HG03095 (cell line): ENCODE results near the gene UBASH3B.
A peak's percentile ranks its signal among the peaks of the same experiment; 100 is the strongest.

Experiments
- ATAC-seq: cut with Tn5 transposase; IDR thresholded peaks from one replicate; pipeline ENCODE4 v1.9.1; 2021; ENCODE audit warnings: moderate library complexity; ENCODE audit not compliant: unreplicated experiment

The UBASH3B gene

DNA sequence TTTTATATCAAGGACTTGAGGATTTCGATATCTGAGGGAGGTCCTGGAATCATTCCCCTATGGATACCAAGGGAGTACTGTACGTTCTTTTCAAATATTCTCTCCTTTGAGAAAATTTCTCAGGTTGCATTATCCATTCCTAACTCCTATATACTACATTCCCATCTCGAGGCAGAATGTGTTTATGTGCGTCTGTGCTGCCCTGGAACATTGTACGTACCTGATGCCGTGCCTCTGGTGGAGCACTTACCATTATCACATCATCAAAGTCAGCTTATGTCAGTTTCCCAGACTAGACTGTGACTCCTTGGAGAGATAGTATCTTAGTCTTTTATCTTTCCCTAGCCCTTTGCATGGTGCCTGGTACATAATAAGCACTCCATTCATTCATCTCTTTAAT, 21.7 kb downstream of the UBASH3B start:
- ATAC-seq = no peak

DNA sequence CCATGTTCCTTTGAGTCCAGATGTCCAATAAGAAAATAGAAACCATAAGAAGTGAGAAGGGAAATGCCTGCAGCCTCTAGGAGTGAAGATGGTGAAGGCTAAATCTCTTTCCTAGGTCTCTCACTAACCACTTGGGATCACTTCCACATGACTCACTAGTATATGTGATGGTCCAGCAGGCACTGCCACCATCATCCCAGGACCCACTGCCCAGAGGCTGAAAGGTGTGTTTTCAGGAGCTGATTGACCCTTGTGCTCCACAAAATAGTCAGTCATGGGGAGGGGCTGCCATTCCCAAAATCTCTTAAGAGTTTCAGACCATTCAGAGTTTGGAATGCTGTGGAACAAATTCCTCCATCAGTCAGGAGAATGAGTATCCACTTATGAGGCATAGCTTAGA, 22.9 kb downstream of the UBASH3B start:
- ATAC-seq = no peak

DNA sequence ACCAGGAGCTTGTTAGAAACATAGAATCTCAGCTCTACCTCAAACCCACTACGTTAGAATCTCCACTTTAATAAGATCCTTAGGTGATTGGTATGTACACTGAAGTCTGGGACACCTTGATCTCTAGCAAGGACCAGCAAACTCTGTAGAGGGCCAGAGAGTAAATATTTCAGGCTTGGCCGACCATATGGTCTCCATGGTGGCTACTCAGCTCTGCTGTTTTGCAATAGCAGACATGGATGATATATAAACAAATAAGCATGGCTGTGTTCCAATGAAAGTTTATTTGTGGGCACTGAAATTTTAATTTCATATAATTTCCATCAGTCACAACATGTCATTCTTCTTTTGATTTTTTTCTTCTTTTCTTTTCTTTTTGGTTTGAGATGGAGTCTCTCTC, 23.9 kb downstream of the UBASH3B start:
- no peak for ATAC-seq

DNA sequence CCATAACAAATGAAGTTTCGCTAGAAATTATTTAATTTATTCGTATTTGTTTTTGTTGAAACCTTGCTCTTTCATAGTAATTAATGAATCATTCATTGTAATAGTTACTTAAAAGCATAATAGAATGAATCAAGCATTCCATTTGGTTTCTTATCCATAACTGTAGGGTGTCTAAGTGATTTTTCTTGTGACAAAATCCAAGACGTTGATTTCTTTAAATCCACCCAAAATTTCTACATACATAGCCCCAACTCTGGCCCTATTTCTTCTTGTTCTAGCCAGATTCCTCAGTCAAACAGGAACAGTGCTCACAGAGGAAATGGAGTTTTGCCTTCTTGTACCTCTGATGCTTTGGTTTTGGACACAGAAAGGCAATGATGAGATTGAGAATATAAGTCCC, 25.5 kb downstream of the UBASH3B start:
- no peak for ATAC-seq

DNA sequence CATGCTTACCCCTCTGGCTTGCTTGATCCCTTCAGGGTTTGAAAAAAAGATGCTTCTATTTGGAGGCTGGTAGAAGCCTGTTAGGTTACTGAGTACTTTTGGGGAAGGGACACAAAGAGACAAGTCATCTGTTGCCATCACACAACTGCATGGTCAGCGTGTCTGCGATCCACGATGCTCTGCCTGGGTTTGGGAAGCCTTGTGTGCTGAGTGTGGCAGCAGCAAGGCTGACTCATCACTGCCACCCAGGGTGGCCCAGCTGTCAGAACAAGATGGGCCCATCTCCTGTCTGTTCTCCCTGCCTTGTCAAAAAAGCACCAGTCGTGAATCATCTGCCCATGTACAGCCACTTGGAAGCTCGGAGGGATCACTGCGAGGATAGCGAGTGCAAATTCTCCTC, 26.2 kb downstream of the UBASH3B start:
- no peak for ATAC-seq

DNA sequence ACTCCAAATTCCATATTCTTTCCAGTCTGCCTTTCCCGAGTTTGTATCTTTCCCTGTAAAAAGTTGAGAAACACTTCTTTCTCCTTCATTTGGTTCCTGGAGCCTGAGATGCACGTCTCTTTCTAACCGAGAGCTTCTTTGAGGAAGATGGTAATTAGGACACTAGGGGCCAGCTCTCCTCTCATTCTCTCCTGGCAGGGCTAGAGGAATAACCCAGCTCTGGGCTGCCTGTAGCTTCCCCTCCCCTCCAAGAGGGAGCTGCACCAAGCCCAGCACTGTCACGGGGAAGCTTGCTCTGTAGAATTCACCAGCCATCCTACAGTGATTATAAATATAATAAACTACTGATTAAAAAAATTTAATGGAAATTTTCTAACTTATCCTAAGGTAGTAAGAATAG, 26.9 kb downstream of the UBASH3B start:
- no peak for ATAC-seq

DNA sequence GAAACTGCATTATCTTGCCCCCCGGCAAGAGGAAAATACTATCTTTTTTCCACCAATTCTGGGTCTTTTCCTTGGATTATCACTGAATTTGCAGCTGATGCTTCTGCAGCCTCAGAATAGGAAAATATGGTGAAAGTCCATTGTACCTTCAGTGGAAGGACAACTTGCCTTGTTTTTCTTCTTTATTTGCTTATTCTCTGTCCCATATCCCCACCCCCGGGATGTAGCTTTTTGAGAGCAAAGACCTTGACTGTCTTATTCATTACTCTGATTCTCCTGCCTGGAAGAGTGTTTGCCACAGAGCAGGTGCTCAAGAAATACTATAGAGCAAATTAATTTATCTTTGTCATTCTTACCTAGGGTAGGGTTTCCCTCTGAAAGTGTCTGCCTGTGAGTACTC, 29.5 kb downstream of the UBASH3B start:
- no peak for ATAC-seq

DNA sequence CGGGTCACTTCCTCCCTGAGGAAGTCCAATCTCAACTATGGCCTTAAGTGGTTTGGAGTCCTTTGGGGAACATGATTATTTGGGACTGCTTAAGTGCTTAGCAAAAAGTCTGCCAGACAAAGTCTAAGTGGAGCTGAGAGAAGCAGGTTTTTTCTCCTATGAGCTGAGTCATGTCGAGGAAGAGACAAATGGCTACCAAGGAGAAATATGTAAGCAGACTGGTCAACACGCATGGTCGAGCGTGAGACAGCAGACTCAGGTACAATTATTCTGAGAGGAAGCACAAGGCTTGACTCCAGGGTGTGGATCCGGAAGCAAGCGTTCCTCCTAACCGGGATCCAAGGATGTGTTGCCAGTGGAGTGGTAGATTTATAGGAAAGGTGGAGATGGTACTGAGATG, 30.6 kb downstream of the UBASH3B start:
- no peak for ATAC-seq

DNA sequence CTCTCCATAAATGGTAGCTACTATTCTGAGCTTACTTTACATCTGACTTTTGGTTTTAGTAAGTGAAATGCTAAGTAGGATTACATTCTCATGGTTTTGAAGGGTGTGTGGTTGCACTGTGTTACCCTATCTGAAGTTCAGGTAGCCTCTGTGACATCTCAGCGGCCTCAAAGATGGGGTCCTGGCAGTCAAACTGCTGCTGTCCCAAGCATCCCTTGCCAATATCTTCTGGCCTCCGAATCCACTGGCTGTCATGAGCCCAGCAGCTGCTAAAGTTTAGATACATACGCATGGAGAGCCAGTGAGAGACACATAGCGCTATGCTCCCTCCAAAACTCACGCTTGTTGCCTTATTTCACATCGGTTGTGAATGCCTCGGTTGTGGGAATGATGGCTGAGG, 34.9 kb downstream of the UBASH3B start:
- no peak for ATAC-seq

DNA sequence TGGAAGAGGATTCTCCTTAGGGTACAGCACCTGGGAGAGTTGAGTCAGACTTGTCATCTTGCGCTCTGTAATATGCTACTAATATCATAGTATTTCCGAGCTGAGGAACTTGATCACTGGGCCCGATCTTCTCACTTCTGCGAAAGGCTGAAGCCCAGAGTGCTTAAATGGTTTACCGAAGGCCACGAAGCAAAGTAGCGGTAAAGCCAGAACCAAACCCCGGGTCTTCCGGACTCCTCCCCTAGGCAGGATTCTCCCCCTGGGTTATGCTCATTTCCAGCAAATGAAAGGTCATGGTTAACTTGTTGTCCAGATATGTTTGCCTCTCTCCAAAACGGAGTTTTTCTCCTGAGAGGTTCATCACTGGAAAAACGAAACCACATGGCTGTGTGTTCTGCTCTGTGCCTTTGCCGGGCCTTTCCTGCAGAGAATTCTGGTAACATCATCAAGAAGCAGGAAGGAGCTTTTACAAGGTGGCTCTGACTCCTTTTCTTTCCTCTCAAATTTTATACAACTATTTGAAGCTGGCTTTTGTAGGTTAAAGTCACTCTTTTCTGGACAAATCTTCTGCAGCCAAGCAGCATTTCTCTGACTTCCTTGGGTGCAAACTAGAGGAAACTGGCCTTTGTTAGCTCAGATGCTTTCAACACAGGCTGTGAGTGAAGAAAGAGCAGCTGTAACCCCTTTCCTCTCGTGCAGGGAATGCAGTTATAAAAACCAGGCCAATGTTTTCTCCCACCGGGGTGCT, 35.5 kb downstream of the UBASH3B start:
- ATAC-seq = no peak

DNA sequence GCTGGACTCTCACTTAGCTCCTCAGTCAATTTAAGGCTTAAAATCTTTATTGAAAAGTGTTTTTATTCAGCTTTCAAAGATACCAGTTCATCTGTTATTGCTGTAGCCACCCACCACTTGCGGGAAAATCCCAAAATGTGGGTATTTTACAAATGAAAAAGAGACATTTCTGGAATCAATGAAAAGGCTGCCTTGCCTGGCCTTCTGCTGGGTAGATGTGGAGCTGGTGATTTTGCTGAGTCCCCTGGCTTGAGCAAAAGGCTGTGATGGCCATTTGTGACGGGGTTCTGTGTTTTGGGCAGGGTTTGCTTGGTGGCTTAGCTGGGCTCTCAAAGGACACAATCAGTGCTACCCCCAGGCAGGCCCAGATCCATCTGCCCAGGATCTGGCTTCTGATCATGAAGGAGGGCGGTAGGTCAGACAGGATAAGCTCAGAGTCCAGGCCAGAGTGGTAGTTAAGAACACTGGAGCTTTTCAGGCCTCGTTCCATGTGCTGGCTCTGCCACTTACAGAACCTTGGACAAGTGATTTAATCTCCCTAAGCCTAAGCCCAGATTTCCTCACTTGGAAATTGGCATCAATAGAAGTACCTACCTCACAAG, 36.1 kb downstream of the UBASH3B start:
- no peak for ATAC-seq

DNA sequence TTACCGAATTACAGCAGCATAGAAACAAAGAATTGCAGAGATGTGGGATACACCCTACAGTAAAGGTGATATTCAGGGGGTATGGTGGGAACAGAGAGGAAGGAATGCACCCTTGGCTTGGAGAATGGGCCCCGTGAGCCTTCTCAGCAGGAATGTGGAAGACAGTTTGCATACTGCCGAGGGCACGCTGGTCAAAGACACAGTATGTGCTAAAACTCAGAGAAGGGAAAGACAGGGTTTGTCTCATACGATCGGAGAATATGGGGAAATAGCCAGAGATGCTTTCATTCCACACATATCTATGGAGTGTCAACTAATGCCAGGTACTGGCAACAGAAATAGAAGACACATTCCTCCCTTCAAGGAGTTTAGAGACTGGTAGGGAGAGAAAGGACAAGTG, 36.9 kb downstream of the UBASH3B start:
- no peak for ATAC-seq

DNA sequence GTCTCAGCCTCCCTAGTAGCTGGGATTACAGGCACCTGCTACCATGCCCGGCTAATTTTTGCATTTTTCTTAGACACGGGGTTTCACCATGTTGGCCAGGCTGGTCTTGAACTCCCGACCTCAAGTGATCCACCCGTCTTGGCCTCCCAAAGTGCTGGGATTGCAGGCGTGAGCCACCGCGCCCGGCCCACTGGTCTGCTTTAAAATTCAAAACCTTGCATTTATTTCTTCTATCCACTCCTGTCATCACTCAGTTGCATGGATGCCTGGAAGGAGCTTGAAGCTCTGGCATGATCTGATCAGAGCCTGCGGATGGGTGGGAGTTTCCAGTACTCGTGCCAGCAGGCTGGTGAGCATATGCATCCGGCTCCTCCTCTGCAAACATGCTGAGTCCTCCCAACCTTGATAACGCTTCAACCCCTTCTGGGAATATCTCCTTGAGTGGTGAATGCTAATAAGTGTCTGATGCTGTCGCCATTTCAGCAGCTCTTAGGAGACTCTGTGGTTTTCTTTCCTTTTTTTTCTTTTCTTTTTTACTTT, 39.6 kb downstream of the UBASH3B start:
- ATAC-seq = no peak

DNA sequence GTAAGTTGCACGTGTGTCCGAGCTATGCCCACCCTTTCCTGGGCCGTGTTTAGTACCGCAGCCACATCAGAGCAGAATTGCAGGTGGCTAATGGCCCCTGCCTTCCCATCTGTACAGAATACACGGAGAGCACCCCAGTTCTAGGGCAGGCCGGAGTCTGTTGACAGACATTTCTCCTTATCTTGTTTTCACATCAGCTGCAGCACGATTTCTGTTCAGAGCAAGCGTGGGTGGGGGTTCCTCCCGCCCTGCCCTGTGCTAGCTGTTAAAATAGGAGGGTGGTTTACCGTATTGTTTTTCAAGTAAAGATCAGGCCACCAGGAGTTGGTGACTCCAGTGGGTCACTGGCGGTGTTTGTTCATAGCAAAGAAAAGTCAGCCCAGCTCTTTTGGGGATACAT, 41.1 kb downstream of the UBASH3B start:
- ATAC-seq = peak; percentile 63

DNA sequence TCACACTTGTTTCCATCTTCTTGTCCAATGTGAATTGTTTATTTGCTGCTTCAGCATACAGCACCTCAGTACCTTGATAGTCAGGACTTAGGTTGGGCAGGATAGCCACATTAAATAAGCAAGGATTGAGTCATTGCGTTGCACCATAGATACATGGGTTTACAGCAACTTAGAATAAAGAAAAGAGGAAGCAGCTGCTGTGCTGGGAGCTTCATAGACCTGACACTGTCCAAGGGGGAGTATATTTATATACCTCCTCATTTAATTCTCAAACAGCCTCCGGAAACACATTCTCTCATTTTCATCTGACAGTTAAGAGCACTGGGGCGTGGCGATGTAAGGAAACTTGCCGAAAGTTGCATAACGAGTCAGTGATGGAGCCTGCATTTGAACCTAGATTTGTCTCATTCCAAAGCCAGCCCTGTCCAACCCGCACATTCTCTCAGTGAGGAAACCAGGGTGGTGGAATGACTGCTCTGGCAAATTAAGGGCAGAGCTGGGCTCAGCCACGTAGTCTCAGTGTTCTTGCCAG, 42.2 kb downstream of the UBASH3B start:
- peak; percentile 85 for ATAC-seq

DNA sequence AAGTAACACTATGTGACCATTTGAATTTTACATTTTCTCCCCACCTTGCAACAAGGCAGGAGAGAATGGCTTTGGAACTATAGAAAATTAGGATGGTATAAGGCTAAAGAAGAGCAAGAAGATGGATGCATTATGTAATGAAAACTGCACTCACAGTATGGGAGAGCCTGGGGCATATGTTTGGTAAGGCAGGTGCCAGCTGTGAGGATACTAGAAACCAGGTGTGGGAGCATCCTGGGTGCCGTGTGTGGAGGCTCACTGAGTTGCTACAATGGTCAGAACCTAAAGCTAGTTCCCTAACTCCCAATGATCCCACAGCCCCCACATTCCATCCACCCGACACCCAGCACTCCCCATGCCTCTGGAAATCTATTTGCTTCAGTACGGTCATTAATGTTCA, 42.9 kb downstream of the UBASH3B start:
- ATAC-seq = no peak

DNA sequence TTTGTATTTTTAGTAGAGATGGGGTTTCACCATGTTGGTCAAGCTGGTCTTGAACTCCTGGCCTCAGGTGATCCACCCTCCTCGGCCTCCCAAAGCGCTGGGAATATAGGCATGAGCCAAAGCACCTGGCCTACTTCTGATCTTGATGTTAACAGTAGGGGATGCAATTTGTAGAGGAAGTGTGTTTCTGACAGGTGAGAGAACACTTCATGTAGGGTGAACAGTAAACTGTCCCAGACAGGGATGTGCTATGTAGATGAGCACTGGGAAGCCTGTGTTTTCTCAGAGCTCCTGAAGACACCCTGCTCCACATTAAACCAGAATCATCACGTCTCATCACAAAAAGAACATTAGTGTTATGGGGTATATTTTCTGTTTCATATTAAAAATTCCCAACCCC, 45.1 kb downstream of the UBASH3B start:
- no peak for ATAC-seq

DNA sequence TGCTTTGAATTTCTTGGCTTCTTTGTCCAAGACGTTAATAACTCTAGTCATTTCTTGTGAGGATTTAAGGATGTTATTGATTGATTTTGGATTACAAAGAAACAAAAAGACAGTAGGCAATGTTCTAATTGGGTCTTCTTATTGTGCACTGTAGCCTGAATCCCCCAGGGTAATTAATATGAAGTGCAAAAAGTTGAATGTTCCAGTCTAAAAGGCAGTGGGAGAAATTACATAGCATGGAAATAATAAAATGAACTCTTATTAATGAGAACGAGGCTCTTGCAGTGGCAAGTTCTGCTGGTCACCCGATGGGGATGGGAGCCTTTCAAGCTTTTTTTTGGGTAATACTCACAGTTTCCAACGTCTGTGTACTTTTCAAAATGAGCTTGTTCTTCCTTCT, 45.6 kb downstream of the UBASH3B start:
- no peak for ATAC-seq

DNA sequence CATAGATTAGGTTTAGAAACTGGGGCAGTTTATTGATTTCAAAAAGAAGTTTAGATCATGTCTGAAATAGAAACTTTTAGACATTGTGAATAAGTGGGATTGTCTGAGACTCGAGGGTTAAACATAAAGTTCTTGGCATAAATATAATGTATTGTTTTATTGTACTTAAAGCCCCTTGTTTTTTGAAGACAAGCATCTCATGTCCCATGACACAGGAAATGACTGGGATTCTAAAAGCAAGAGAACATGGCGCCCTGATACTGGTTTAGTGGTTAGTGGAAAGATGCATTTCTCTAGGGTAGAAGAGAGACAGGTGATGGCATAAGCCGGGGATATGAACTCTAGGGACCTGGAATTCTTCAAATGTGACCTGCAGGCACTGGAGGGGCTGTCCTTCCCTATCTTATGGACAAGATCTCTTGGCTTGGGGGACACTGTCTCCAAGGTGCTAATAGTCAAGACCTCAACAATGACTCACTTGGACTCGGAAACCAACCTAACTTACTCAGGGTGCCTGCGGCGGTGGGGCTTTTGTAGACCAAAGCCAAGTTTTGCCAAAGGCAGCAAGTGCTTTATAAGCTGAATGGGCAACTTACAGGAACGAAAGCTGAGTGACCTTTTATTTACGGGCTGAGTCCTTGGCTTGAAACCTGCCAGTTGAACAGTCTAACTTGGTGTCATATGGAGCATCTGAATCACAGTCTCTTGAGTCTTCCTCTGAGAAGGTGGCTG, 48.2 kb downstream of the UBASH3B start:
- no peak for ATAC-seq

DNA sequence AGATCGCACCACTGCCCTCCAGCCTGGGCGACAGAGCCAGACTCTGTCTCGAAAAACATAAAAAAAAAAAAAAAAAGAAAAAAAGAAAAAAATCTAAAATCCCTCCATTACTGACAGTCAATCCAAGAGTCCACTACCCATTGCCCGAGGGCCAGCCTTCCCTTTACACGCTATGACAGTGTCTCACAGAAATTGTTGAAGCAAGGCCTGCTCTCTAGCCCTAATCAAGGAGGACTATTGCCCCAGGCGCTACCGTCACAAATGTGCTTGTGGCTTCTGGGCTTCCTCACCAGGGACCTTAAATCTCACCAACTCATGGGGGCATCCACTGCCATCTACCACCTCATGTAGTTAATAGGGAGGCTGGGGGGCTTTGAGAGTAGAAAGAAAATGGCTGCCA, 49.9 kb downstream of the UBASH3B start:
- ATAC-seq = no peak

DNA sequence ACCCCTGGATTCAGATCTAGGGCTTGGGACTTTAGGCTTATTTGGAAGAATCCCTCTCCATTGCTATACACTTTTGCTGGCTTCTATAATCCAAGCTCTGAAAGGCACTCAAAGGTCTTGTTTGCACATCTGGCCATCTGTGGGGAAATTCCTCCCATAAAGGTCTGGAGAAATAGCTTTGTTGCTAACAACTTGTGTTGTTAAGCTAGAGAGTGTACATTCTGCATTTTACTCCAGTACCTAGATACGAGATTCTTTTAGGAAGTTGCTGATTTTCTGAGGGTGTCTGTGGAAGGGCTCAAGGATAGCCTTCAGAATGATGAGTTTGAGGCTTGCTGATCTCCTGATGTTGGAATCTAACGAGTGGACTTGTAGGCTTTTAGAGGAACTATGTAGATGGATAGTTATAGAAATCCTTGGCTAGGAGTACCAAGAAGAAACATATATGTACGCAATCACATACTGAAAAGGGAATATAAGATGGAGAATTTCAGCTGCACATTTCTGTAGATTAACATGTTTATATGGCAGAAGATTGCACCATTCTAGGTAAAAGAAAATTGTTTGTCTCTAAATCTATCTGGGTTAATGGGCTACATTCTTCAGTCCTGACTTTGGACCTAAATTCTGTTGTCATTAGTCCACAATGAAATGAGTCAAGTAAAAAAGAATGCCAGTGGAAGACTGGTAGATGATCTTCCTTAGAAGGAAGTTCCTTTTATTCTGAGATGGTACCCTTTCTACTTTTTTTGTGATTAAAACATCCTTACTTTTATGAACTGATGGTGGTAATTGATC, 51.0 kb downstream of the UBASH3B start:
- no peak for ATAC-seq
